ENCODE results near the gene IQSEC3.

GRCh38 chr12:181921-182320 is 115.4 kb downstream of the IQSEC3 start:
- TF ChIP-seq EZH2phosphoT487 (IDR thresholded peaks at IDR 0.05; ENCODE audit: low read depth), result no peak
- TF ChIP-seq, protein P1, sequence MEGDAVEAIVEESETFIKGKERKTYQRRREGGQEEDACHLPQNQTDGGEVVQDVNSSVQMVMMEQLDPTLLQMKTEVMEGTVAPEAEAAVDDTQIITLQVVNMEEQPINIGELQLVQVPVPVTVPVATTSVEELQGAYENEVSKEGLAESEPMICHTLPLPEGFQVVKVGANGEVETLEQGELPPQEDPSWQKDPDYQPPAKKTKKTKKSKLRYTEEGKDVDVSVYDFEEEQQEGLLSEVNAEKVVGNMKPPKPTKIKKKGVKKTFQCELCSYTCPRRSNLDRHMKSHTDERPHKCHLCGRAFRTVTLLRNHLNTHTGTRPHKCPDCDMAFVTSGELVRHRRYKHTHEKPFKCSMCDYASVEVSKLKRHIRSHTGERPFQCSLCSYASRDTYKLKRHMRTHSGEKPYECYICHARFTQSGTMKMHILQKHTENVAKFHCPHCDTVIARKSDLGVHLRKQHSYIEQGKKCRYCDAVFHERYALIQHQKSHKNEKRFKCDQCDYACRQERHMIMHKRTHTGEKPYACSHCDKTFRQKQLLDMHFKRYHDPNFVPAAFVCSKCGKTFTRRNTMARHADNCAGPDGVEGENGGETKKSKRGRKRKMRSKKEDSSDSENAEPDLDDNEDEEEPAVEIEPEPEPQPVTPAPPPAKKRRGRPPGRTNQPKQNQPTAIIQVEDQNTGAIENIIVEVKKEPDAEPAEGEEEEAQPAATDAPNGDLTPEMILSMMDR (IDR thresholded peaks at IDR 0.05; ENCODE audit: low read depth, low read length), result no peak

Measured in OCI-LY3 (cell line).